Ramos (cell line): ENCODE data around the gene SLC27A5.
"Not testable (repeated sequence)": the region's sequence is repeated elsewhere in the genome, so short reads cannot be mapped to it uniquely, and the experiment has no call there.

Experiments used
- in situ Hi-C: fragments of 300-500 bp; cut with MboI; formaldehyde crosslinking; loops from one replicate; pipeline ENCODE4 v1.14.3; 2022; ENCODE audit warnings: low sequenced_read_pairs; ENCODE audit not compliant: unreplicated experiment

Gene SLC27A5

DNA sequence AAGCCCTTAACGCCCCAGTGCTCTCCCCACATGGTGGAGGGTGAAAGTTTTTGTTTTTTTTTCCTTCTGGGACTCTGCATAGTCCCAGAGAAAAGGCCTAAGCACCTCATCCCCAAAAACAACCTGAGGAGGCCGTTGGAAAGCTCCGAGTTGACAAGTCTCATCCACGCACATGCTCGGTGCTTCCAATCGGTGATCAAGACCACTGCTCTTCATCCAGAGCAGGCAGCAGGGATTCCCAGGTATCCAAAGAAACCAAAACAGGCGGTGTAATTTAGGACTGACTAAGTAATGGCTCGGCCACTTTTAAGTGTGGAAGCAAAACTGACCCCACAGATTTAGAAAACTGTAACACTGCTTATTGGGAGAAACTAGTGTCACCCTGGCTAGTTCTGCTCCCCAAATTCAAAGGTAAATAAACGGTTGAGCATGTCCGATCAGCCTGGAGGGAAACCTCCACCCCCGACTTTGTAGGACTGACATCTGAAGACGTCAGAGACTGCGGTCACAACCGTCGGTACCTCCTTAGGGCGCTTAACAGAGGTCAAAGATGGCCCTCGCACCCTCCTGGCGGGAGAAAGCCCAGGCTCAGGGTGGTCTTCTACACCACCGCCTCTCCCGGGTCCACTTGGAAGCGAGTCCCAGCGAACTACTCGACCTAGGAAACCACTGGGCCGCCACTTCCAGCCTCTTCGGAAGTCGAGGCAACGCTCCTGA lies 36.6 kb downstream of the SLC27A5 start:
- in situ Hi-C loops: no loop called here

DNA sequence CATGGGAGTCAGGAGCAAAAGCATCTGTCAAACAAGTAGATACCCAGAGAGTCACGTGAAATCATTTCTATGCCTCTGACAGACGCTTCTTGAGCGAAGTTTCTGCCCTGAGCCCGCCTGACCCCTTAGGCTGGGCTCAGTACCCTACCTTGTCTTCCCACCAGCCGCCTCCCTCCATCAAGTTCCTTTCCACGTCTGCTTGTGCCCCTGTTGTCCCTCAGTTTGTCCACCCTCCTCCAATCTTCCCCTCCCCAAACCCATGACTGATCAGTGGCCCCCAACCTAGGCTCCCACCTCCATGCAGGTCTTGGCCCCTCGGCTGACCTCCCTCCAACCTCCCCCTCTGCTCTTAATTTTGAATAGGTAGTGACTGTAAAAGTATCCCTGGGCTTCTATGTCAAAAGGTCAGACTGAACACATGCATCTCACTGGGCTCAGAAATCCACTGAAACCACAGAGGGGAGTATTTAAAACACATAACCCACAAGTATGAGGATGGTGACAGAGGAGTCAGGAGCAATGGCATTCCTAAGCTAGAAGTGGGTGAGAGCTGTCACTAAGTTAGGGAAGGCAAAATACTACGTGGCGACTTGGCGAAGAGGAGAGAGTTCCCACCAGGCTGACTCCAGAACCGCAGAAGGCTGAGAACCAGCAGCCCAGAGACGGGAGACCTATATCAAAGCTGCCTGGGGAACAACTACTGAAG lies 37.3 kb downstream of the SLC27A5 start:
- in situ Hi-C loops: no loop called here

GRCh38 chr19:58473775-58474174 lies 38.0 kb downstream of the SLC27A5 start:
- in situ Hi-C loops: no loop called here

DNA sequence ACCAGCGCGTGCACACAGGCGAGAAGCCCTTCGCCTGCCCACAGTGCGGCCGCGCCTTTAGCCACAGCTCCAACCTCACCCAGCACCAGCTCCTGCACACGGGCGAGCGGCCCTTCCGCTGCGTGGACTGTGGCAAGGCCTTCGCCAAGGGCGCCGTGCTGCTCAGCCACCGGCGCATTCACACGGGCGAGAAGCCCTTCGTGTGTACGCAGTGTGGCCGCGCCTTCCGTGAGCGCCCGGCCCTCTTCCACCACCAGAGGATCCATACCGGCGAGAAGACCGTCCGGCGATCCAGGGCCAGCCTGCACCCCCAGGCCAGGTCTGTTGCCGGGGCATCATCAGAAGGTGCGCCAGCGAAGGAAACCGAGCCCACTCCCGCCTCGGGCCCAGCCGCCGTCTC lies 40.1 kb downstream of the SLC27A5 start:
- in situ Hi-C loops: no loop called here

GRCh38 chr19:58470837-58471543 lies 40.8 kb downstream of the SLC27A5 start:
- in situ Hi-C loops: not testable (repeated sequence)

- in situ Hi-C loops: no loop called here
Observed at GRCh38 chr19:58469241-58470013, 42.4 kb downstream of the SLC27A5 start.

GRCh38 chr19:58468216-58468839 lies 43.5 kb downstream of the SLC27A5 start:
- in situ Hi-C loops: no loop called here

DNA sequence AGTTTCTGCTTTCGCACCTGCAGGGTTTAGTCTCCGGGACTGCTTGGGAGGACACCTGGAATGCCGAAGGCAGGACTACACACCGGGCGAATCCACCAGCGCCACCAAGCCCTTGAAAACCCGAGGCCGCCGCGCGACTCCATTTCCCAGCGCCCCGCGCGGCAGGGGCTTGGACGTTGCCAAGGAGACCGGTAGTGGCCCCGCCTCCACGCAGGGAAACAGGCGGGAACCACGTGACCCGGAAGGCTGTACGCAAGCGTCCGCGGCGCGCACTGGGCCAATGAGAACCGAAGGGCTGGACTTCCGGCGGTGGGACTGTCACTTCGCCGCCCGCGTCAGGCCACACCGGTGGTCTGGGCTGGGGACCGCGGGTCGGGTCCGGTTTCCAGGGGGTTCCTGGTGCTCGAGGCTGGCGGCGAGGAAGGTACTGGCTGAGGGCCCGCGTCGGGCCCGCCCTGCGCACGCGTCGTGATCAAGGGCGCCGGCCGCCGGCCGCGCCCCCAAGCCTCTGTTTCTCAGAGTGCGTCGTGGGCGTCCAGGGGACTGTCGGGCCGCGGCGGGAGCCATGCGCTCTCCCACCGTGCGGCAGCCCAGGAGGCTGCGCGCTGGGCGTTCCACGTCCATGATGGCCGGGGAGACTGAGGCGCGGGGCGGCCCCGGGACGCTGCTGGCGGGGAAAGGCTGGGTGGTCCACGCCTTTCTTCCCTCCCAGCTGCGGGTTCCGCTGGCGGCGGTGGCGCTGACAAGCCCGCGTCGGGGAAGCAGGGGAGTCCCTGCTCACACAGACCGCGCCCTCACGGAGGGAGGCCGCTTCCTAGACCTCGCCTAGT lies 44.8 kb downstream of the SLC27A5 start, which contains the start of gene ZNF324:
TSS of gene ZNF324 (plus strand) at position 321 of the 830 bp plus-strand sequence. CDS start 2,106 bp downstream, outside the sequence.
- in situ Hi-C loops: no loop called here

DNA sequence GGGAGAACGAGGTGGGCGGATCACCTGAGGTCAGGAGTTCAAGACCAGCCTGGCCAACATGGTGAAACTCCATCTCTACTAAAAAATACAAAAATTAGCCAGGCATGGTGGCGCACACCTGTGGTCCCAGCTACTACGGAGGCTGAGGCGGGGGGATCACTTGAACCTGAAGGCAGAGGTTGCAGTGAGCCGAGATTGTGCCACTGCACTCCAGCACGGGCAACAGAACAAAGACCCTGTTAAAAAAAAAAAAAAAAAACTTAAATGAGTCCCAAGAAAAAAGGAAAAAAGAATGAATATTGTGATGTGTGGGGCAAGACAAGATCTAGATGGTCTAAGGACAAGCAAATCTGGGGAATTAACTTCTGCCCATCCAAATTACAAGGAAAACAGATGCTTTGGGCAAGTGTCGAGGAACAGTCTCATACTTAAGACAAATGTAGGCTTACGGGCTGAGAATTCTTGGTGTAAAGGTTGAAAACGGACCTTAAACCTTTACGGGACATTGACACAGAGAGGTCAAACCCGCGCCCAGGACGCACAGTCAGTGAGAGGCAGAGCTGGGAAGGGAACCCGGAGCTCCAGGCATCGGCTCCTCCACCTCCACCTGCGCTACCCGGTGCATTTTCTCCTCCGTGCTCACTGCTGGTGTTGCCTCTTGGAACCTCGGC lies 45.6 kb downstream of the SLC27A5 start:
- in situ Hi-C loops: no loop called here

DNA sequence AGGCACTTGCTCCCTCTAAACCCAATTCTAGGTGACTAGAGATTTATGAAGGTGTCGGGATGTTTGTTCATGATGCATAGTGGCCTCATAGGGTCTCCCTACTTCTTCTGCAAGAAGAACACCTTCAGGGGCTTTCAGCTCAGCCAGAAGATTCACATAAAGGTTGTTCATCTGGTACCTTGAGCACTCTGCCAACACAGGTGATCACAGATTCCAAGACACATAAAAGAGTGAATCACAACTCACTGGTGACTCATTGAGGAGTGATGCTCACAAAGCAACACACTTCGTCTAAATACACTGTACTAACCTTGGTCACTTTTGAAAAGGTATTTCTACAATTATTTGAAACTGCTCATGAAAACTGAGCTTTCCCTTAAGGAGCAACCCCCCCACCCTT lies 51.8 kb downstream of the SLC27A5 start:
- in situ Hi-C loops: no loop called here

DNA sequence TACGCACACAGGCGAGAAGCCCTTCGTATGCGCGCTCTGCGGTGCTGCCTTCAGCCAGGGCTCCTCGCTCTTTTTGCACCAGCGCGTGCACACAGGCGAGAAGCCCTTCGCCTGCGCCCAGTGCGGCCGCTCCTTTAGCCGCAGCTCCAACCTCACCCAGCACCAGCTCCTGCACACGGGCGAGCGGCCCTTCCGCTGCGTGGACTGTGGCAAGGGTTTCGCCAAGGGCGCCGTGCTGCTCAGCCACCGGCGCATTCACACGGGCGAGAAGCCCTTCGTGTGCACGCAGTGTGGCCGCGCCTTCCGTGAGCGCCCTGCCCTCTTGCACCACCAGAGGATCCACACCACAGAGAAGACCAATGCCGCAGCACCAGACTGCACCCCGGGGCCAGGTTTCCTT lies 55.7 kb downstream of the SLC27A5 start:
- in situ Hi-C loops: no loop called here

DNA sequence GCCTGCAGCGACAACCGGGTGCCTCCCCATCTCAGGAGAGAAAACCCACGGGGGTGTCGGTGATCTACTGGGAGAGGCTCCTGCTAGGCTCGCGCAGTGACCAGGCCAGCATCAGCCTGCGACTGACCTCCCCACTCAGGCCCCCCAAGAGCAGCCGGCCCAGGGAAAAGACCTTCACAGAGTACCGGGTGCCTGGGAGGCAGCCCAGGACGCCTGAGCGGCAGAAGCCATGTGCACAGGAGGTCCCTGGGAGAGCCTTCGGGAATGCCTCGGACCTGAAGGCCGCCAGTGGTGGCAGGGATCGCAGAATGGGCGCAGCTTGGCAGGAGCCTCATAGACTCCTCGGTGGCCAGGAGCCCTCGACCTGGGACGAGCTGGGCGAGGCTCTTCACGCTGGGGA lies 56.5 kb downstream of the SLC27A5 start:
- in situ Hi-C loops: no loop called here

DNA sequence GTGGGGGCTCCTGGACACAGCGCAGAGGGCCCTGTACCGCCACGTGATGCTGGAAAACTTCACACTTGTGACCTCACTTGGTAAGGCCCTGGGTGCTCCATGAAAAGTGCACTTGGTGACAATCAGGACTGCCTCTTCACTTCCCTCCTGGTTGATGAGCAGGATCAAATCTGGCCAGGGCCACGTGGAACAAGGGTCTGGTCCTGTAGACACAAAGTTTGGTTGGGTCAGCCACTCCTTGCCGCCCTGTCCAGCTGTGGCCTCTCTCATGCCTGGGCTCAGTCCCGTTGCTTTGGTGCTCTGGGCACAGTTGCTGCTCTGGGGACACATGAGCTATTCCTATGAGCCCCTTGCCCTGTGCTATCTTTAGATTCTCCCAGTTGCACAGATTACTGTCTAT lies 58.0 kb downstream of the SLC27A5 start:
- in situ Hi-C loops: no loop called here

GRCh38 chr19:58451358-58452101 lies 60.3 kb downstream of the SLC27A5 start, which contains the start of gene ZNF324B:
ZNF324B (plus strand) TSS chr19:58451622; CDS start chr19:58453702, 2,080 bp downstream.
- in situ Hi-C loops: no loop called here

GRCh38 chr19:58450856-58451357 lies 60.9 kb downstream of the SLC27A5 start:
- in situ Hi-C loops: no loop called here

GRCh38 chr19:58449980-58450379 lies 61.8 kb downstream of the SLC27A5 start:
- in situ Hi-C loops: not testable (repeated sequence)

DNA sequence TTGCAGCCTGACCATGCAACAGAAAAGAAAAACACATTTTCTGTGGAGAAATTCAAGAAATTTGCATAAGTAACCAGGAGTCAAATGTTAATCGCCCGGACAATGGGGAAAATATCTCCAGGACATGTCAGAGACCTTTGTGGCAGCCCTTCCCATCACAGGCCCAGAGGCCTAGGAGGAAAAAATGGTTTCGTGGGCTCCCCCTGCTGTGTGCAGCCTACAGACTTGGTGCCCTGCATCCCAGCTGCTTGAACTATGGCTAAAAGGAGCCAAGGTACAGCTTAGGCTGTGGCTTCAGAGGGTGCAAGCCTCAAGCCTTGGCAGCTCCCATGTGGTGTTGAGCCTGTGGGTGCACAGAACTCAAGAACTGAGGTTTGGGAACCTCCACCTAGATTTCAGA lies 62.9 kb downstream of the SLC27A5 start:
- in situ Hi-C loops: not testable (repeated sequence)
